Myocyte (in vitro differentiated cells): Measurements from ENCODE around the gene CD69. TPM values are rescaled to one million over a fixed set of nuclear protein-coding genes. Genes with fewer than 3 reads are reported as not detected.

Experiments
- DNase-seq: peaks from one replicate; pipeline ENCODE4 v3.0.0-alpha.2; 2012; ENCODE audit warnings: low read depth
- polyA plus RNA-seq: library from polyadenylated mRNA; unstranded; fragments of >200 nt; gene quantifications from one replicate; pipeline ENCODE4 v1.2.1, GENCODE V29; 2012; ENCODE audit warnings: missing spikeins
- total RNA-seq: library from RNA; depleted of rRNA; stranded (reverse); fragments of >200 nt; gene quantifications from 2 replicates; pipeline ENCODE4 v1.2.3, GENCODE V29; 2014

The CD69 gene
- not detected in 2 replicates for total RNA-seq
- not detected for polyA plus RNA-seq

GRCh38 chr12:9760699-9761418 lies at the start of gene CD69:
TSS of gene CD69 (minus strand) at chr12:9760901. CDS start at chr12:9760820, 81 bp downstream.
- no peak for DNase-seq

GRCh38 chr12:9809866-9810265 lies 49.2 kb upstream of the CD69 start:
- no peak for DNase-seq

- no peak for DNase-seq
Measured at GRCh38 chr12:9809338-9809737, 48.6 kb upstream of the CD69 start.

GRCh38 chr12:9808504-9808903 lies 47.8 kb upstream of the CD69 start:
- no peak for DNase-seq

GRCh38 chr12:9806714-9807113 lies 46.0 kb upstream of the CD69 start:
- peak; percentile 34 for DNase-seq

- no peak for DNase-seq
Measured at GRCh38 chr12:9805883-9806282, 45.2 kb upstream of the CD69 start.

- DNase-seq: no peak
Measured at GRCh38 chr12:9799961-9800360, 39.3 kb upstream of the CD69 start.

GRCh38 chr12:9797722-9798619 lies 37.3 kb upstream of the CD69 start:
- DNase-seq: peak; percentile 24

- no peak for DNase-seq
Measured at GRCh38 chr12:9796971-9797370, 36.3 kb upstream of the CD69 start.

GRCh38 chr12:9796346-9796745 lies 35.6 kb upstream of the CD69 start:
- DNase-seq: no peak

GRCh38 chr12:9795945-9796344 lies 35.2 kb upstream of the CD69 start:
- no peak for DNase-seq

GRCh38 chr12:9794484-9795093 lies 33.9 kb upstream of the CD69 start:
- DNase-seq: no peak

- DNase-seq: no peak
Measured at GRCh38 chr12:9793779-9794395, 33.2 kb upstream of the CD69 start.

- no peak for DNase-seq
Measured at GRCh38 chr12:9792961-9793617, 32.4 kb upstream of the CD69 start.

- DNase-seq: no peak
Measured at GRCh38 chr12:9792185-9792900, 31.6 kb upstream of the CD69 start.

GRCh38 chr12:9786726-9787717 lies 26.3 kb upstream of the CD69 start:
- DNase-seq: peak; percentile 5

- no peak for DNase-seq
Measured at GRCh38 chr12:9784816-9785215, 24.1 kb upstream of the CD69 start.

GRCh38 chr12:9784326-9784725 lies 23.6 kb upstream of the CD69 start:
- no peak for DNase-seq
